ENCODE results near the gene GOLGA6L10.
"Not testable (repeated sequence)": the region's sequence is repeated elsewhere in the genome, so short reads cannot be mapped to it uniquely, and the experiment has no call there.

Gene GOLGA6L10

GRCh38 chr15:82317091-82317489 is 32.2 kb downstream of the GOLGA6L10 start:
- no peak for DNase-seq

- not testable (repeated sequence) for DNase-seq
Observed at GRCh38 chr15:82316247-82317090, 32.8 kb downstream of the GOLGA6L10 start.

- no peak for DNase-seq
Observed at GRCh38 chr15:82315519-82316246, 33.6 kb downstream of the GOLGA6L10 start.

GRCh38 chr15:82314769-82315518 is 34.3 kb downstream of the GOLGA6L10 start:
- no peak for DNase-seq

- DNase-seq: not testable (repeated sequence)
Observed at GRCh38 chr15:82313951-82314768, 35.1 kb downstream of the GOLGA6L10 start.

- DNase-seq: no peak
Observed at GRCh38 chr15:82313446-82313845, 35.8 kb downstream of the GOLGA6L10 start.

- DNase-seq: no peak
Observed at GRCh38 chr15:82312586-82313349, 36.5 kb downstream of the GOLGA6L10 start.

GRCh38 chr15:82311321-82311720 is 38.0 kb downstream of the GOLGA6L10 start:
- DNase-seq: not testable (repeated sequence)

- no peak for DNase-seq
Observed at GRCh38 chr15:82309802-82310201, 39.5 kb downstream of the GOLGA6L10 start.

GRCh38 chr15:82307714-82308081 is 41.6 kb downstream of the GOLGA6L10 start:
- no peak for DNase-seq

- no peak for DNase-seq
Observed at GRCh38 chr15:82306791-82307713, 42.2 kb downstream of the GOLGA6L10 start.

- no peak for DNase-seq
Observed at GRCh38 chr15:82305621-82306048, 43.6 kb downstream of the GOLGA6L10 start.

GRCh38 chr15:82304778-82305090 is 44.5 kb downstream of the GOLGA6L10 start:
- DNase-seq: no peak

GRCh38 chr15:82303956-82304777 is 45.1 kb downstream of the GOLGA6L10 start:
- no peak for DNase-seq

- no peak for DNase-seq
Observed at GRCh38 chr15:82301296-82302016, 47.8 kb downstream of the GOLGA6L10 start.

GRCh38 chr15:82300883-82301282 is 48.4 kb downstream of the GOLGA6L10 start:
- no peak for DNase-seq

GRCh38 chr15:82300326-82300725 is 48.9 kb downstream of the GOLGA6L10 start:
- not testable (repeated sequence) for DNase-seq

- DNase-seq: not testable (repeated sequence)
Observed at GRCh38 chr15:82299511-82299914, 49.8 kb downstream of the GOLGA6L10 start.

- DNase-seq: no peak
Observed at GRCh38 chr15:82298520-82298919, 50.8 kb downstream of the GOLGA6L10 start.

Measured in DMS 273 treated with DMSO at 0.1 percent for 48 hours (cell line).